Measurements from ENCODE around the gene CD2AP. TPM values are rescaled to one million over a fixed set of nuclear protein-coding genes. Genes with fewer than 3 reads are reported as not detected.

Gene CD2AP
- total RNA-seq, 3 donors from 2014 or later: 21.3 to 60.7 (median 34.4) TPM

- no peaks in the 10 kb centered on the region for H3K4me1 ChIP-seq
- no peak overlapping the region for H3K27ac ChIP-seq
- no peak overlapping the region for H3K4me3 ChIP-seq
- no peaks in the 10 kb centered on the region for H3K36me3 ChIP-seq
- no peak for TF ChIP-seq POLR2AphosphoS5 (IDR thresholded peaks at IDR 0.05)
- TF ChIP-seq POLR2A (IDR thresholded peaks at IDR 0.05): no peak
- TF ChIP-seq CTCF (IDR thresholded peaks at IDR 0.05): no peak
- H3K9me3 ChIP-seq: no peaks in the 10 kb centered on the region
- intact Hi-C loops (cut with DNase I; ENCODE audit: low total_unique reads): no loop called here
- H3K27me3 ChIP-seq: no peaks in the 10 kb centered on the region
- no peak for DNase-seq (ENCODE audit: low spot score in 2 of 2)
Observed at GRCh38 chr6:47628448-47629272, 151.1 kb downstream of the CD2AP start.

- no peak for TF ChIP-seq POLR2AphosphoS5 (IDR thresholded peaks at IDR 0.05)
- TF ChIP-seq POLR2A (IDR thresholded peaks at IDR 0.05): no peak
- no peak for TF ChIP-seq CTCF (IDR thresholded peaks at IDR 0.05)
- H3K36me3 ChIP-seq: no peaks in the 10 kb centered on the region
Observed at GRCh38 chr6:47629954-47630353, 152.4 kb downstream of the CD2AP start.

GRCh38 chr6:47630587-47630986 is 153.0 kb downstream of the CD2AP start:
- no peaks in the 10 kb centered on the region for H3K27me3 ChIP-seq
- no peak overlapping the region for H3K4me3 ChIP-seq
- H3K36me3 ChIP-seq: no peaks in the 10 kb centered on the region
- TF ChIP-seq POLR2A (IDR thresholded peaks at IDR 0.05): no peak
- TF ChIP-seq CTCF (IDR thresholded peaks at IDR 0.05): no peak
- no peak for TF ChIP-seq POLR2AphosphoS5 (IDR thresholded peaks at IDR 0.05)
- H3K4me1 ChIP-seq: no peaks in the 10 kb centered on the region
- no peak for DNase-seq (ENCODE audit: low spot score in 2 of 2)
- no peak overlapping the region for H3K27ac ChIP-seq
- intact Hi-C loops (cut with DNase I; ENCODE audit: low total_unique reads): no loop called here
- no peaks in the 10 kb centered on the region for H3K9me3 ChIP-seq

More at GRCh38 chr6:47629954-47630353, 152.4 kb downstream of the CD2AP start:
- no peak overlapping the region for H3K4me3 ChIP-seq
- intact Hi-C loops (cut with DNase I; ENCODE audit: low total_unique reads): no loop called here
- no peak overlapping the region for H3K27ac ChIP-seq
- no peaks in the 10 kb centered on the region for H3K9me3 ChIP-seq
- no peaks in the 10 kb centered on the region for H3K4me1 ChIP-seq
- no peaks in the 10 kb centered on the region for H3K27me3 ChIP-seq
- DNase-seq (ENCODE audit: low spot score in 2 of 2): no peak

- H3K27ac ChIP-seq: no peak overlapping the region
- no peaks in the 10 kb centered on the region for H3K4me1 ChIP-seq
- H3K36me3 ChIP-seq: no peaks in the 10 kb centered on the region
- intact Hi-C loops (cut with DNase I; ENCODE audit: low total_unique reads): no loop called here
- DNase-seq (ENCODE audit: low spot score in 2 of 2): no peak
- H3K4me3 ChIP-seq: no peak overlapping the region
- TF ChIP-seq POLR2AphosphoS5 (IDR thresholded peaks at IDR 0.05): no peak
- peak; percentile 34 to 63 (median 59) for TF ChIP-seq CTCF (IDR thresholded peaks at IDR 0.05)
- no peaks in the 10 kb centered on the region for H3K27me3 ChIP-seq
- H3K9me3 ChIP-seq: no peaks in the 10 kb centered on the region
Observed at GRCh38 chr6:47631269-47631772, 153.7 kb downstream of the CD2AP start.

- no peak for DNase-seq (ENCODE audit: low spot score in 2 of 2)
- intact Hi-C loops (cut with DNase I; ENCODE audit: low total_unique reads): no loop called here
- H3K36me3 ChIP-seq: no peaks in the 10 kb centered on the region
Observed at GRCh38 chr6:47631797-47632196, 154.2 kb downstream of the CD2AP start.

More at GRCh38 chr6:47631797-47632196, 154.2 kb downstream of the CD2AP start:
- Histone ChIP-seq H3K27me3 (no peaks in the 10 kb centered on the region), H3K4me1 (no peaks in the 10 kb centered on the region), H3K27ac (no peak overlapping the region), H3K9me3 (no peaks in the 10 kb centered on the region), H3K4me3 (no peak overlapping the region)
- TF ChIP-seq POLR2A (IDR thresholded peaks at IDR 0.05): no peak

Measured in breast epithelium (tissue), 4 donors.